Measurements from ENCODE around the gene BEND5.

The BEND5 gene

DNA sequence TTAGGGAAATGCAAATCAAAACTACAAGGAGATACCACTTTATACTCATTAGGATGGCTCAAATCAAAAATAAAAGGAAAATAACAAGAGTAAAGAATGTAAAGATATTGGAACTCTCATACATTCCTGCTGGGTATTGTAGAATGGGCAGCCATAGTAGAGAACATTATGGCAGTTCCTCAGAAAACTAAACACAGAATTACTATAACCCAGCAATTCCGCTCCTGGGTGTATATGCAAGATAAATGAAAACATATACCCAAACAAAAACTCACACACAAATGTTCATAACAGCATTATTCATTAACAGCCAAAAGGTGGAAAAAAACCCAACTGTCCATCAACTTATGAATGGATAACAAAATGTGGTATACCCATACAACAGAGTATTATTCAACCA lies 11.4 kb downstream of the BEND5 start:
- DNase-seq (ENCODE audit: low read depth): no peak

DNA sequence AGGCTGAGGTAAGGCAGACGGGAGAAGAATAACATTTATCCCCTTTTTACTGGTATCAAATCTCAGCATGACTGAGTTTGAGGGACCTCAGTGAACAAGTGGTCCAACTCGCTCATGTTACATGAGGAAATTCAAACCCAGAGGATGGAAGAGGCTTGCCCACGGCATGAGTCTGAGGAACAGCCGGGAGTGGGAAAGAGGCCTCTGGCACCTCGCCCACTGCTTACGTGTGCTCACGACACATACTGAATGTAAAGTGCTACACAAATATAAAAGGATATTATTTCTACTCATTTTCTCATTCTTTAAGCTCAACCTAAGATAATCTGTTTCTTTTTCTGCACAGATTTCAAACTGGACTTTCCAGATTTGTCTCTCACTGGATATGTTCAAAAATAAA lies 14.7 kb downstream of the BEND5 start:
- no peak for DNase-seq (ENCODE audit: low read depth)

DNA sequence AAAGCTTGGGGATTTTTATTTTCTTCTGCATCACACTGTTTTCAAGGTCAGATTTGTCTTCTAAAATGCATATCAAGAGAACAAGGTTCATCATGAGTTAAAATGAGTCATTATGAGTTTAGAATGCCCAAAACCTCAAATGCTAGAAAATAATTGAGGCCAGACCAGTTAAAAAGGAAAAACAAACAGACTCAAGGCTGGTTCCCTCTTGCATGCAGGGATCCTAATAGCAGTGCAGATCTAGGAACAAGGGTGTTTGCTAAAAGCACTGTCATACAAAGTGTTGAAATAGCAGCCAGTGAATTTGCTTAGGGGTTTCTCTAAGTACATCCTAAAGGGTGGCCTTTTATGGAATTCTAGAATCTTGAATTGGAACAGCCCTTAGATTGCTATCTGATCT lies 15.3 kb downstream of the BEND5 start:
- DNase-seq (ENCODE audit: low read depth): no peak

DNA sequence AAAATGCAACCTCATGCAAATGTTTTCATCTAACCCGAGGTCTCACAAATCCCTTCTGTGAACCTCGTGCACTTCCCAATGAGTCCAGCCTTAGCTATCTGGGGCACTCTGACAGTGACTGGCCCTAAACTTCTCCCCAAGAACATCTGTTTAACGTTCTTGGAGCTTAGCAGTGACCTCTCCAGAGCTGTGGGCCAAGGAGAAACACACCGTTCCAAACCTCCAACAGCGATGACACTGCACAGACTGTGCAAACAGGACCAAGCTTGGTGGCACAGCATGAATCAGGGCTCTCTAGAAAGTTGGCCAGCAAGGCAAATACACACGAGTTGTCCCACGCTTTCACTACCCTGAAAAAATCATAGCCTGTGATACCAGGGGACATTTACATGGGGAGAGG lies 15.8 kb downstream of the BEND5 start:
- no peak for DNase-seq (ENCODE audit: low read depth)

DNA sequence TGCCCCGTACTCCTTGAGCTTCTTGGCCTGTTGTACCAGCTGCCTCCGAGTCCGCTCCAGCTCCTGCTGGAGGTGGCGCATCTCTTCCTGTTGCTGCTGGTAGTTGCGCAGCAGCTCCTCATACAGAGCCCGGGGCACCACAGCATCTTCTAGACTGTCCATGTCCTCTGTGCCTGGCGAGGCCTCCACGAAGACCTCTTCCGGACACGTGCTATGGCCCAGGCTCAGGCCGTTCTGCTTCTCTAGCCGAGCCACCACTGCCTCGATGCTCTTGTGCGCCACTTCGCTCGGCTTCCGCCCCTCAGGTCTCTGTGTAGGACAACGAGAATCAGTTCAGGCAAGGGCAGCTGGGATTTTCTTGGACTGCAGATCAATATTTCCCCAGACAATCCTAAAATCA lies 17.7 kb downstream of the BEND5 start:
- DNase-seq (ENCODE audit: low read depth): no peak

DNA sequence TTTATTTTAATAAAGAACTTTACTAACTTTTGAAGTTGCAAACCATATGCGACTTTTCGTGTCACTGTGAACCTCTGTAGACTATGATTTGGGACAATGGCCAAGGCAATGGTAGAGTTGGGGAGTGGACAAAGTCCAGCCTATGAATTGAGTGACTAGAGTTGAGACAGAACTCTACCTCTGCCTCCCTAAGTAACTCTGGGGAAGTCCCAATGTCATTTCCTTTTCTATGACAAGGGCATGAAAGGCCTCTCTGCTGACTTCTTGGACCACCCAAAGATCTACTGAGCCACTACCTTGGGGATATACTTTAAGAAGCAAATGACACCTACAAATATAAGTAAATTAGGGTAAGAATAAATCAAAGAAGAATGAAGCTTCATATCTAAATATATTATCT lies 19.3 kb downstream of the BEND5 start:
- DNase-seq (ENCODE audit: low read depth): no peak

DNA sequence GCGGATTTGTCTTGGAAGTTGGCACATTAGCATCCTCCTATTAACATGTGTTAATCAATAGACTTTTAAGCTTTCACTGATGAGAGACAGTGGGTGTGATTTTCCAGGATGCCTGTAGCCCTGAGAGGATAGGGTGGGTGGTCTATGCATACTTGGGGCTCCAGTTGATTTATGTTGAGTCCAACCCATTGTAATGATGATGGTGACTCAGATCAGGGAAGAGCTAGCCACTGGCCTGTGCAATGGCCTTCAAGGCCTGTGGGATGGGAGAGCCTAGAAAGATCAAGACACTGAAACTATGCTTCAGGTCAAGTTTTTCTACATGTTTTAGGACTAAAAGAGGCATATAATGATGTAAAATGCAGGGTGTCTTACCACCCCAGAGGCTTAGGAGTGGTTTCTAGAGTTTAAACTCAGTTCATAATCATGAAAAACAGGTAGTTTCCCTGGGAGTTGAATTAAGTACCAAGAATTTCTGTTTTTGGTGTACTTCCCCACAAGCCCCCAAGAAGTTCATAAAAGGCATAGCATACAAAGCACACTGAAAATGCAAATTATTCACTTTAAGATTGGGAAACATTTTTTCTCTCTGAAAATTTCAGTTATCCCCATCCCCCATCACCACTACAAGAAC lies 19.9 kb downstream of the BEND5 start:
- no peak for DNase-seq (ENCODE audit: low read depth)

DNA sequence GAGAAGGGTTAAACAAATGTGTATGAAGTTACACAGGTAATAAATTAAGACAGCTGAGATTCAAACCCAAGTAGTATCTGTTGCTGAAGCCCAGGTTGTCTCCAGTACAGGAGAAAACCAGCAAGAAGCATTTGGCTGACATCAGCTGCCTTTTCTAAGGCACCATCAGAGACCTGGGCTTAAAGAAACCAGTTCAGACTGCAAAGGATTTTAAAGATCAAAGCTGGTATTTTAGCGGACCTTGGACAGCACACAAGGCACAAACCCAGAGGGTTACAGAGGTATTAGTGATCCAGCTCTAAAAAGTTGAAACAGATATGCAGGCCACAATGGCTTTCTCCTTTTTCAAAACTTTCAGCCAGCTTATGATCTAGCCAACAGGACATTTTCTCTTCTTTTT lies 23.4 kb downstream of the BEND5 start:
- no peak for DNase-seq (ENCODE audit: low read depth)

DNA sequence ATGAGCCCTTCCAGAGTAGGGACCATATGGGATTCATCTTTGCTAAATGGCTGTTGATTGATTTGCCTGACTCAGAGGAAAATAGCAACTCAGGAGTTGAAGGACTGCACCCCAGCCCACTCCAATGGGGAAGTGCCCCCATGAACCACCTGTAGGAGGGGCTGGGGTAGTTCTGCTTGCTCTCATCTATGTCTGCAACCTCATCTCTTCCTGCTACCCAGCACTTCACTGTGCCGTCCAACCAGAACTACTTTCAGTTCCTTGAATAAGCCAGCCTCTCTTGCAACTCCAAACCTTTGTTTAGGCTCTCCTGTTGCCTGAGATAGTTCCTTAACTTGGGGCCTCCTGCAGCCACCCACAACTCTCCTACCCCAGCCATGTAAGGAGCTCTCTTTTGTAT lies 26.6 kb downstream of the BEND5 start:
- no peak for DNase-seq (ENCODE audit: low read depth)

DNA sequence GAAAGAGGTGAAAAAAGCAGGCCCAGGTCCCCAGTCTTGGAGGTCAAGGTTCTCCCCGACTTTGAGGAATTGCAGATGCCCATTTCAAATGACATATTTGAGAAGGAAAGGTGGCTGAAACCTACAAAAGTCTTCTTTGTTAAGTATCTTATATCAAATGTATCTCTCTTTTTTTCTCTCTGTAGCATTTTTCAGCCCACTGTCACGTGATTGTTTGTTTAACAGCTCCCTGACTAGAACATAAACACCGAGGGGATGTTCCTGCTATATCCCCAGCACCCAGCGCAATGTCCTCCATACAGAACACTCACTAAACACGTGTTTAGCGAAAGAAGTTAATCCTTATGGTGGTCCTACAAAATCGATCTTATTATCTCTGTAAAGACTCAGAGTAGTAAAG lies 27.6 kb downstream of the BEND5 start:
- DNase-seq (ENCODE audit: low read depth): no peak

DNA sequence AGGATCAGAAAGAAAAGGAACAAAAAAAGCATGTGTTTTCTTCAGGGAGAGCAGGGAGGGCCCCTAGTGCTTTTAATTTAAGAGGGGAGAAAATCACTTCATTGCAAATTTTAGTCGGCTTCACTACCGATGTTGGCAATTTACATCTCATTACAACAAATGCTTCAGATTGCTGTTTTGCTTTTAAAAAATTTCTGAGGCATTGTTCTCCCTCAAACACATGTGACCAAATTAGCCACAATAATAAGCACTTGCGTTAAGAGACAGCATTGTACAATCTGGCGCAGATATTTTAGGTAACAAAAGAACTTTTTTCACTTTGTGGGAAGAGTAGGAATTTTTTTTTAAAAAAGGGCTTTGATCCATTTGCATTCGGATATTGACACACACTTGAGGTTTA lies 29.8 kb downstream of the BEND5 start:
- DNase-seq (ENCODE audit: low read depth): no peak

DNA sequence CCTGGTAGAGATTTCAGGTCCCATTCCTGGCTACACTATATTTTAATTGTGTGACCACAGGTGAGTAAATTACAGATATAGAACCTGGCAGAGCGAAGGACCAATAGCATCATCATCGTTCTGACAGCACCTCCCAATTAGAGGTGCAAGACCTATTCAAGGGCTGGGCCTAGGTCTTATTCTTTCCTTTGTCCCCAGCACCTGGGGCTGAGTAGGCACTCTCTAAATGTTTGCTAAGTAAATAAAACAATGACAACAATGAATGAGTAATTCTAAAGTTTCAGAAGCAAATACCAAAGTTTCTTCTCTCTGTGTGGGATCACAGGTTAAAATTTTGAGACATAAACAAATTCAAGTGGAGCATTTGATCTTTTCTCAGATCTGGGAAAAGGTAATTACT lies 32.7 kb downstream of the BEND5 start:
- no peak for DNase-seq (ENCODE audit: low read depth)

DNA sequence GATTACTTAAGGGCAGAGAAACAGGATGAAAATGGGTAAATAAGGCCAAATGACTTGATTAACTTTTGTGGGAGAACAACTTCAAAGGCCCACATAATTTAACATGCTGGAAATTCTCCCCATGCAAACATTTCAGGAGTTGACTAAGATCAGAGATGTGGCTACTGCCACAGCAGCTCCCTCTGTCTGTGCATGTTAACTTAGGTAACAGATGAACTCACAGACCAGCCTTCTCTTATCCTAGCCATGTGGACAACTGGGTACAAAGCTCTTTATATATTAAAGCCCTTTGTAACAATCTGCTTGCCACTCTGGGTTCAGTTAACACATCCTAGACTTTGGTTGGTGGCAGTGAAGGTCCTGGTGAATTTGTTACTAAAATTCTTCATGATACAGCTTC lies 33.2 kb downstream of the BEND5 start:
- DNase-seq (ENCODE audit: low read depth): no peak

DNA sequence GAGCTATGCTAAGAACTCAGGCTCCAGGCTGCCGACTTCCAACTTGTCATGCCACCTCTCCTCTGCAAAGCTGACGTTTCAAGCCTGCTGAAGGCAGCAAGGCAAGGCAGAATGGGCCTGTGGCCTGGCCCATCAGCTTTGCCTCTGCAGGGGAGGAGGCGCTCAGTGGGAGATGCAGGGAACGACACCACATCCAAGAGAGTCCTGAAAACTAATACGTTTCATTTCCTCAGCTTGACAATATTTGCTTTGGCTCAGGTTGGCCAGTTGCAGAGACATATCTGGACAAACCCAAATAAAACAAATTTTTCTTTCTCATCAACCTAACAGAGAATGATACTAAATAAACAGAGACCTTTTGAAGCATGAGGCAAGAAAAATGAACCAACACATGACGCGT lies 35.3 kb downstream of the BEND5 start:
- DNase-seq (ENCODE audit: low read depth): no peak

DNA sequence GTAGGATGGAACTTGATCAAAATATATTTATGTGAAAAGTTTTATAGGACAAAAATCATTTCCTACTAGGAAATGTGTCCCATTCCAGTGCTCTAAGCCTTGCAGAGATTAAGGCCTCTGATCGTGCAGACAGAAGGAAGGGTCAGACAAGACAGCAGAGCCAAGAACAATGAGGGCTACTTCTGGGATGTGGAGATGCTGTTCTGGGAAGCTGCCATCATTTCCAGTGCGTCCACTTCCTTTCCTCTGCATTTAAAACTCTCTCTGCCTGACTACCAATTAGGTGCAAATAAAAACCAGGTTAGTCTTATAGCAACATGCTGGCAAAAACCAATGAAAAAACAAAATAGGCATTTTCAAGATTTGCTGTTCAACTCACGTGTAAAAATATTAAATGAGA lies 36.1 kb downstream of the BEND5 start:
- no peak for DNase-seq (ENCODE audit: low read depth)

DNA sequence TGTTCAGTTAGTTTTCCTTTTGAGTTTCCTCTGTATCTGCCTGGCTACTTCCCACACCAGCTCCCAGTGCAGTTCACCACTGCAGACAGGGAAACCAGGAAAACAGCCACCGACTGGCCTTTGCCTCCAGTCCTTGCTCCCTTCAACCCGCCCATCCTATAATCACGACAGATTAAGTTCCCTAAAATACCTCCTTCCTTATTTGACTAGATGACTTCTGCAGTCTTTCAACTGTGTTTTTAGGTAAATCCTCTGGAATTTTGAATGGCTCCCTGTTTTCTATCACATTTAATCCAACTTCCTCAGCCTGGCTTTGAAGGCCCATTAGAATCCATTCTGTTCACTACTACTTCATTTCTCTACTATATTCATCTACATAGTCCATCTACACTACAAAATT lies 37.6 kb downstream of the BEND5 start:
- no peak for DNase-seq (ENCODE audit: low read depth)

DNA sequence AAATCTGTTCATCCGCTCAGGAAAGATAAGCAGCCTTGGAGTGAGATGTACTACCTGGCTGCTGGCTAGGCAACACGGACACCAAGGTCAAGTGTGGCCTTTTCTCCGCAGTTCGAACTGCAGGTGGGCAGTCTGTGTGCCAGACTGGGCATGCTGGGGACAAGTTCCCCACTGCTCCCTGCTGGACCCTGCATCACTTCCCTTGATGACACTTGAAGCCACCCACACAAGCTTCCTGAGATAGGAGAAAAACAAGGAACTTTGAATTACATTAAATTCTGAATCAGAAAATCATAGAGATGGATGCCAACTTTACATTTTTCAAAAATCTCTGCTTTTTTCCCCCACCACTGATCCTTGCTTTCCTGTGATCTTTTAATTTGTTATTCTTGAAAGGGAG lies 38.3 kb downstream of the BEND5 start:
- DNase-seq (ENCODE audit: low read depth): no peak

DNA sequence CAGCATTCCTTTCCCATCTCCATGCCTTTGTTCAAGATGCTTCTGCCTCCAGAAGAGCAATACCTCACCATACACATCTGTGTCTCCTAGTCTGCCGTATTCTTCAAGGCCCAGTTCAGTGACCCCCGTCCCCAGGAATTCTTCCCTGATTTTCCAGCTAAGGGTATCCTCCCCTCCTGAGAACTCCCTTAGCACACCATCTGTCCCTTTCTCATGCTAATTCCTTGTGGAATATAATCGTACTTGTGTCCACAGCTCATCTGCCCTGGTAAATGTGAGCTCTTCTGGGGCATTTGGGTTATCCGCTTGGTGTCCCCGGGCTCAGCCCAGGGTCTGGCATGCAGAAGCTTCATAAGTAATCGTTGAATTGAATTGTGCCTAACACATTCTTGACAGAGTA lies 40.9 kb downstream of the BEND5 start:
- DNase-seq (ENCODE audit: low read depth): no peak

DNA sequence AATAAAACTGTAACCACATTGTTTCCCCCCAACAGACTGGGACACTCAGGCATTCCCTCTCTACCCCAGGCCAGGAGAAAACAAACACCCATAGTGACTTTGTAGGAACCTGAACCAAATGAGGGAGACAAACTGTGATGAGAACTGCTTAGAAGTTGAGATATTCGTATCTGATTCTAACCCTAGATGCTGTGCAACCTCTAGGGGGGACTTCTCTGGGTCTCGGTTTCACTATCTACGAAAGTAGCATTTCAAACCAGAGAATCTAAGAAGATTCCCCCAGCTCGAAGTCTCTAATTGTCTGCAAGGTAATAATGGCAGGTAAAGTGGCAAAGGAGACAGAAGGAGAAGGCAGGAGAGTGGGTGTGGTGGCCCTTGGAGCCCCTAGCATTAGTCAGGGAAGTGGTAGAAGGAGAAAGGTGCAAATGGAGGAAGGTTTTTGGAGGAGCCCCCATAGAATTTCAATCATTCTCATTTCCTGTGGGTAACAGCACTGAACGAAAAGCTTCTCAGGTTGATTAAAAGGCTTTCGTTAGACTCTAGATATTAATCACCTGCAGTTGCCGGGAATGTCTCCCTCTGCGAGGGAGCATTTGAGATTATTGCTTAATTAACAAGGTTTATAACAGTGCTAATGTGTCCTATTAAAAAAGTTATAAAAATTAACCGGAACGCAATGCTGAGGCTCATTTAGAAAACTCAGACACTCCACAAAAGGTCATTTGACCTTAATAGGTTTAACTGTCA lies 46.4 kb downstream of the BEND5 start:
- no peak for DNase-seq (ENCODE audit: low read depth)

DNA sequence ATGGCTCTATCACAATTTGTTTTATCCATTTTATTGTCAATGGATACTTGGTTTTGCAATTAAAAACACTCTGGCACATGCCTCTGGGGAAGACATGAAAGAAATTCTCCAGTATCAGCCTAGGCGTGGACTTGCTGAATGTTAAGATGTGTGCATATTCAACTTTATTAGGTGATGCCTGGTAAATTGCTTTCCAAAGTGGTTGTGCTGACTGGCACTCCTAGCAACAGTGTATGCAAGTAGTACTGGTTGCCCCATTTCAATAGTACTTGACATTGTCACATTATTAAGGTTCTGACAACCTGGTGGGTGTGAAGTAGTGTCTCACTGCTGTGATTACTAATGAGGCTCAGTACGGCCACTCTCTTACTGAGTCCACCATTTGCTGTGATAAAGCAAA lies 48.1 kb downstream of the BEND5 start:
- DNase-seq (ENCODE audit: low read depth): no peak

DNA sequence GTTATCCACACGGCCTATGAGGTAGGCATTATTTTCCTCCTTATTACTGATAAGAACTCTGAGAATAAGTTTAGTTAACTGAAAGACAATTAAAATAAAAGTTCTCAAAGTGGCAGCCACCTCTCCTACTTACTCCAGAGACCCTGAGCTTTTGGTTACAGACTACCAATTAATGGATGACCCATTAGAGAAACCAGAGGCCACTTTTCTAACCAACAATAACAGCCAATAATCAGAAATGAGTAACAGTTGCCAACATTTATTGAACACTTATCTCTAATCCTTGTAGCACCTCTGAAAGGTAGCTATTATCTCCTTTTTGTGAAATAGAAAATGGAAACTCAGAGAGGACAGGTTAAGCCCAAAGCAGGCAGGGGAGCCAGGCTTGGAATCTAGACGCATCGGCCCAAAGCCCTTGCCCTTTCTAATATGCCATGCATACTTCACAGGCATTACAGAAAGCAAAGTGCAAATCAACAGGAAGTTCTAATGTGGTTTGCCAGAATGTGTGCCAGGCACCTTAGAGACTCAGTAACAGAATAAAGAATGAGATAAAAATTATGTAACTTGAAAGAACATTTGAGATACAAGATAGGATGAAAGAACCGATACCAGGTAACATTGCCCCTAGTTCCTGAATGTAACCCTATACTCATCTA lies 50.0 kb downstream of the BEND5 start:
- no peak for DNase-seq (ENCODE audit: low read depth)

DNA sequence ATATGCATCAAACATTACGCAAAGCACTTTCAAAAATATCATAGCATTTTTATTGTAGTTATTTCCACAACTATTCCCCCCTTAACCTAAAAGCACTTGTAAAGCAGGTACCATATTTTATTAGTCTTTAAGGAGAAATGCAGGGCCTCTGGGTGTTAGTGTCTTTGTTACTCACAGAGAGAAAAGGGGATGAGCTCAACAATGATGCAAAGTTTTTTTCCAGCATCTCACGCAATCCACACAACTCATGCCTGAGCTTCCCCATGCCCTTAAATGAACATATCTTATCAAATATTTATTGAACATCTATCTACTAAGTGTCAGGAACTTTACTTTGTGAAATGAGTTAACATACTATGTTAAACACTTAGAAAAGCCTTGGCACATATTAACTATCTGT lies 50.6 kb downstream of the BEND5 start:
- DNase-seq (ENCODE audit: low read depth): no peak

DNA sequence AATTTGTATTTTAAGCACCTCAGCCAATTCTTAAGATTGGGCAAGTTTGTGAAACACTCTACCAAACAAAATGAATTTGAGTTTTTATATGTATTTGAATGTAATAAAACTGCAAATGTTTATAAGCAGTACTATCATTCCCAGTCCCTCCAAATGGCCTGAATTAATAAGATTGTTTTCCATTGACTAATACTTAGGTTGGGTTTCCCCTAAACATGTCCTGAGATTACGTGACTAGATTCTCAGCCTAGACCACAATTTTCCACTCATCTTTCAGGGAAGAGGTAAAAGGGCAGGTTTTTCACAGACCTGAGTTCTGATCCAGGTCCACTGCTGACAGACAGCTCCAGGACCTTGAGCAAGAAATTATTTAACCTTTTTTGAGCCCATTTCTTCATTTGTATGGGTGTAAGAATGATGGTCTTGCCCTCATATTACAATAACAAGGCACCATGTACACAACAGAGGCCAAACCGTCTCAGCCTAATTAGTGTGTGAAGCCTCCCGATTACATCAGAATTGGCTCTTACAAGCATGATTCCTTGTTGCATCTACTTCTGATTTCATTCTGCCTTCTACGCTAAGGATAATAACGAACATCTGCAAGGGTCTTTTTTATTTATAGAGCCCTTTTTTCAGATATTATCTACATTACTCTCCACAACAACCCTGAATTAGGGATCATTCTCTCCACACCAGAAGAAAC lies 51.2 kb downstream of the BEND5 start:
- no peak for DNase-seq (ENCODE audit: low read depth)
